Keratinocyte (primary cell): ENCODE measurements around the gene S100A7A. TPM values are rescaled to one million over a fixed set of nuclear protein-coding genes. Genes with fewer than 3 reads are reported as not detected.

Source experiments
- DNase-seq: peaks from one replicate; pipeline ENCODE4 v3.0.0-alpha.2; 2011; ENCODE audit warnings: low read depth, missing footprints, low spot score
- FAIRE-seq: peaks from 2 replicates; lab custom pipeline; 2011; peaks lifted over from hg19 to GRCh38; lab: Jason Lieb, UNC
- H2AFZ ChIP-seq: 2 replicates; pipeline ENCODE4 v1.6.0; 2012; ENCODE audit warnings: low read length, control low read depth, inconsistent platforms; ENCODE audit not compliant: control insufficient read depth
- H3K27ac ChIP-seq: 2 replicates; pipeline ENCODE4 v1.5.1; 2011; ENCODE audit warnings: low read length; ENCODE audit not compliant: control insufficient read depth, insufficient read depth
- H3K27me3 ChIP-seq: 3 replicates; pipeline ENCODE4 v1.6.0; 2011; ENCODE audit warnings: low read length; ENCODE audit not compliant: control insufficient read depth, insufficient read depth; ENCODE audit errors: extremely low read depth
- H3K36me3 ChIP-seq, 2 experiments: 2 replicates in 1 of 2; 3 replicates in 1 of 2; pipeline ENCODE4 v1.5.1; 2011; ENCODE audit warnings: low read length in 2 of 2, mild to moderate bottlenecking in 1 of 2; ENCODE audit not compliant: control insufficient read depth in 2 of 2, insufficient read depth in 2 of 2; ENCODE audit errors: extremely low read depth in 1 of 2
- H3K4me1 ChIP-seq: 3 replicates; pipeline ENCODE4 v1.5.1; 2011; ENCODE audit warnings: low read length; ENCODE audit not compliant: control insufficient read depth, insufficient read depth; ENCODE audit errors: extremely low read depth
- H3K4me2 ChIP-seq: 3 replicates; pipeline ENCODE4 v1.6.0; 2011; ENCODE audit warnings: low read depth, low read length; ENCODE audit not compliant: control insufficient read depth, insufficient read depth; ENCODE audit errors: extremely low read depth
- H3K4me3 ChIP-seq, 3 experiments: fragments of 200-600 bp in 1 of 3; sonication (generic) in 1 of 3; 2 replicates in 2 of 3; 3 replicates in 1 of 3; pipeline ENCODE4 v1.5.1; 2011 to 2016; ENCODE audit warnings: low read length in 3 of 3, mild to moderate bottlenecking in 3 of 3, control low read depth in 2 of 3, inconsistent platforms in 1 of 3, low read depth in 1 of 3, mixed read lengths in 1 of 3, mixed run types in 1 of 3, moderate library complexity in 1 of 3; ENCODE audit not compliant: control insufficient read depth in 2 of 3, insufficient read depth in 2 of 3; ENCODE audit errors: extremely low read depth in 1 of 3
- H3K79me2 ChIP-seq: 2 replicates; pipeline ENCODE4 v1.6.0; 2012; ENCODE audit warnings: low read length; ENCODE audit not compliant: control insufficient read depth, insufficient read depth
- H3K9ac ChIP-seq: 3 replicates; pipeline ENCODE4 v1.6.0; 2011; ENCODE audit warnings: low read length; ENCODE audit not compliant: control insufficient read depth, insufficient read depth; ENCODE audit errors: extremely low read depth
- H3K9me1 ChIP-seq: 3 replicates; pipeline ENCODE4 v1.6.0; 2011; ENCODE audit warnings: low read length; ENCODE audit not compliant: control insufficient read depth, insufficient read depth; ENCODE audit errors: extremely low read depth
- H3K9me3 ChIP-seq: 2 replicates; pipeline ENCODE4 v1.5.1; 2012; ENCODE audit warnings: low read depth, low read length; ENCODE audit not compliant: control insufficient read depth
- H4K20me1 ChIP-seq: 3 replicates; pipeline ENCODE4 v1.6.0; 2011; ENCODE audit warnings: low read length; ENCODE audit not compliant: control insufficient read depth, insufficient read depth; ENCODE audit errors: extremely low read depth
- CTCF ChIP-seq, 3 experiments: IDR thresholded peaks in 1 of 3; conservative IDR thresholded peaks in 1 of 3; optimal IDR thresholded peaks in 1 of 3; 2 replicates in 2 of 3; 3 replicates in 1 of 3; pipeline versions ENCODE3 to v1.5.1; 2011; ENCODE audit warnings: low read length in 3 of 3, mild to moderate bottlenecking in 3 of 3, moderate library complexity in 2 of 3, control low read depth in 1 of 3, inconsistent platforms in 1 of 3; ENCODE audit not compliant: insufficient read depth in 2 of 3; ENCODE audit errors: extremely low read depth in 1 of 3
- EZH2 ChIP-seq: IDR thresholded peaks from one replicate; pipeline ENCODE4 v1.6.1; 2012; ENCODE audit warnings: inconsistent platforms, mild to moderate bottlenecking, low read length, moderate library complexity
- dilution Hi-C: fragments of 300-500 bp; cut with MboI; formaldehyde crosslinking; loops from one replicate; pipeline ENCODE4 v1.7.0; 2020; ENCODE audit warnings: low sequenced_read_pairs; ENCODE audit not compliant: extremely low pct_ligation_motif_present
- polyA plus RNA-seq, 5 experiments: library from polyadenylated mRNA; depleted of rRNA in 3 of 5; stranded (reverse) in 3 of 5; stranded (forward) in 1 of 5; unstranded in 1 of 5; fragments of >200 nt; gene quantifications; 1 replicate in 1 of 5; 2 replicates in 3 of 5; 3 replicates in 1 of 5; pipeline versions ENCODE4 v1.2.1 to v1.2.3, GENCODE V29; 2011 to 2012; ENCODE audit warnings: missing spikeins in 2 of 5, low read depth in 1 of 5, low replicate concordance in 1 of 5

S100A7A gene
- polyA plus RNA-seq, 1 donor (not counting 4 experiments of a cell fraction or from before 2014, with no cell fraction given), result not detected

- no peaks in the 10 kb centered on the region for H3K9me1 ChIP-seq
- dilution Hi-C loops, result no loop called here
- no peaks in the 10 kb centered on the region for H3K9me3 ChIP-seq
- DNase-seq, result no peak
- FAIRE-seq, result no peak
- no peak overlapping the region for H3K27ac ChIP-seq
- no peak for TF ChIP-seq CTCF (optimal IDR thresholded peaks at IDR 0.05 in 1 of 3, IDR thresholded peaks at IDR 0.05 in 1 of 3, conservative IDR thresholded peaks at IDR 0.05 in 1 of 3; ENCODE audit: extremely low read depth in 1 of 3, insufficient read depth in 2 of 3, low read length in 3 of 3)
- TF ChIP-seq EZH2, result no peak
- no peak overlapping the region for H2AFZ ChIP-seq
- no peak overlapping the region for H3K9ac ChIP-seq
- no peaks in the 10 kb centered on the region for H3K36me3 ChIP-seq
- H3K79me2 ChIP-seq, result no peaks in the 10 kb centered on the region
- H3K4me2 ChIP-seq, result no peak overlapping the region
- no peak overlapping the region for H3K4me3 ChIP-seq
- H3K4me1 ChIP-seq, result no peaks in the 10 kb centered on the region
- no peaks in the 10 kb centered on the region for H4K20me1 ChIP-seq
- H3K27me3 ChIP-seq, result peaks cover 27% of the 10 kb centered on the region
These were observed 25.0 kb downstream of the S100A7A start for GRCh38 chr1:153441238-153441755.

- Histone ChIP-seq H3K4me2 (no peak overlapping the region), H3K9ac (no peak overlapping the region), H3K9me3 (no peaks in the 10 kb centered on the region), H3K4me1 (no peaks in the 10 kb centered on the region), H3K36me3 (no peaks in the 10 kb centered on the region), H3K27ac (no peak overlapping the region), H3K27me3 (peaks cover 17% of the 10 kb centered on the region), H3K79me2 (no peaks in the 10 kb centered on the region), H4K20me1 (no peaks in the 10 kb centered on the region), H3K4me3 (no peak overlapping the region), H2AFZ (no peak overlapping the region), H3K9me1 (no peaks in the 10 kb centered on the region)
- TF ChIP-seq CTCF (optimal IDR thresholded peaks at IDR 0.05 in 1 of 3, IDR thresholded peaks at IDR 0.05 in 1 of 3, conservative IDR thresholded peaks at IDR 0.05 in 1 of 3; ENCODE audit: extremely low read depth in 1 of 3, insufficient read depth in 2 of 3, low read length in 3 of 3), result no peak
- no peak for TF ChIP-seq EZH2
- dilution Hi-C loops, result no loop called here
- DNase-seq (no peak), FAIRE-seq (no peak)
These were observed 27.2 kb downstream of the S100A7A start for GRCh38 chr1:153443486-153443885.
